H1 (cell line): ENCODE data around the gene ARHGAP15. TPM values are rescaled to one million over a fixed set of nuclear protein-coding genes. Genes with fewer than 3 reads are reported as not detected.

Experiments used
- CTCF ChIA-PET: fragments of 300-600 bp; sonication (Branson Sonifier 250); formaldehyde crosslinking; loops from one replicate; lab custom pipeline; 2021; ENCODE audit not compliant: partially characterized antibody; lab: Charles Lee
- POLR2A ChIA-PET: fragments of 300-600 bp; sonication (Branson Sonifier 250); formaldehyde crosslinking; loops from one replicate; lab custom pipeline; 2021; ENCODE audit warnings: inconsistent platforms; ENCODE audit not compliant: partially characterized antibody; lab: Charles Lee
- DNase-seq, 2 experiments: peaks; one replicate each; pipeline versions ENCODE4 v3.0.0 to v3.0.0-alpha.2; 2010 to 2022; ENCODE audit warnings: low spot score in 2 of 2, low read depth in 1 of 2, mixed read lengths in 1 of 2
- FAIRE-seq: peaks from 2 replicates; lab custom pipeline; 2011; peaks lifted over from hg19 to GRCh38; lab: Jason Lieb, UNC
- H2AFZ ChIP-seq: 2 replicates; pipeline ENCODE4 v1.8.1; 2012; ENCODE audit warnings: low read length, inconsistent platforms
- H2AK5ac ChIP-seq: 2 replicates; pipeline ENCODE4 v1.6.1; 2013; ENCODE audit warnings: low read depth, low read length
- H2BK120ac ChIP-seq: replicated peaks from 2 replicates; pipeline ENCODE3; 2013; ENCODE audit warnings: low read depth, low read length, inconsistent platforms
- H2BK12ac ChIP-seq: 2 replicates; pipeline ENCODE4 v1.6.1; 2013; ENCODE audit warnings: low read depth, low read length
- H2BK15ac ChIP-seq: 2 replicates; pipeline ENCODE4 v1.6.1; 2013; ENCODE audit warnings: low read length
- H2BK20ac ChIP-seq: 2 replicates; pipeline ENCODE4 v1.6.1; 2013; ENCODE audit warnings: low read length
- H2BK5ac ChIP-seq: 2 replicates; pipeline ENCODE4 v1.6.1; 2013; ENCODE audit warnings: low read depth, low read length
- H3K14ac ChIP-seq: 2 replicates; pipeline ENCODE4 v1.6.1; 2013; ENCODE audit warnings: inconsistent platforms; ENCODE audit not compliant: insufficient read length
- H3K18ac ChIP-seq: 2 replicates; pipeline ENCODE4 v1.6.1; 2013; ENCODE audit warnings: low read length; ENCODE audit errors: extremely low read depth
- H3K23ac ChIP-seq: 2 replicates; pipeline ENCODE4 v1.6.1; 2013; ENCODE audit warnings: inconsistent platforms; ENCODE audit not compliant: insufficient read length
- H3K23me2 ChIP-seq: 2 replicates; pipeline ENCODE4 v1.6.1; 2013; ENCODE audit warnings: low read depth, low read length
- H3K27ac ChIP-seq: 2 replicates; pipeline ENCODE4 v1.6.1; 2011; ENCODE audit warnings: low read depth, low read length, inconsistent platforms
- H3K27me3 ChIP-seq, 4 experiments: replicated peaks in 1 of 4; 1 replicate in 1 of 4; 2 replicates in 3 of 4; pipeline versions ENCODE4 v1.6.1 to v1.8.1; 2011 to 2013; ENCODE audit warnings: low read length in 3 of 4, mild to moderate bottlenecking in 3 of 4, inconsistent platforms in 2 of 4, mixed read lengths in 2 of 4, moderate library complexity in 1 of 4; ENCODE audit not compliant: control insufficient read depth in 3 of 4, insufficient read depth in 3 of 4; ENCODE audit errors: extremely low read depth in 1 of 4
- H3K36me3 ChIP-seq, 4 experiments: 2 replicates each; pipeline versions ENCODE4 v1.6.1 to v1.8.1; 2011 to 2013; ENCODE audit warnings: mild to moderate bottlenecking in 4 of 4, low read length in 3 of 4, moderate library complexity in 2 of 4, control low read depth in 1 of 4, inconsistent platforms in 1 of 4; ENCODE audit not compliant: insufficient read depth in 4 of 4, control insufficient read depth in 2 of 4
- H3K4ac ChIP-seq: replicated peaks from 2 replicates; pipeline ENCODE3; 2013; ENCODE audit warnings: low read length, low read depth, mixed read lengths, inconsistent platforms; ENCODE audit not compliant: insufficient read length
- H3K4me1 ChIP-seq, 4 experiments: replicated peaks in 1 of 4; 1 replicate in 1 of 4; 2 replicates in 3 of 4; pipeline versions ENCODE4 v1.6.1 to v1.8.1; 2011 to 2013; ENCODE audit warnings: low read length in 3 of 4, inconsistent platforms in 2 of 4, mixed read lengths in 1 of 4; ENCODE audit not compliant: insufficient read depth in 4 of 4, control insufficient read depth in 3 of 4
- H3K4me2 ChIP-seq, 2 experiments: 2 replicates each; pipeline versions ENCODE4 v1.6.1 to v1.8.1; 2011 to 2013; ENCODE audit warnings: low read depth in 2 of 2, low read length in 2 of 2, control low read depth in 1 of 2, inconsistent platforms in 1 of 2, mild to moderate bottlenecking in 1 of 2; ENCODE audit not compliant: insufficient read depth in 1 of 2
- H3K4me3 ChIP-seq, 4 experiments: fragments of 200-600, 300-600 bp in 1 of 4; sonication (generic), shearing (Covaris generic), sonication (Bioruptor Twin) in 1 of 4; 2 replicates each; pipeline versions ENCODE4 v1.5.1 to v1.8.1; 2011 to 2016; ENCODE audit warnings: low read length in 4 of 4, low read depth in 3 of 4, control low read depth in 2 of 4, inconsistent platforms in 2 of 4, mild to moderate bottlenecking in 2 of 4, mixed read lengths in 1 of 4, moderate library complexity in 1 of 4; ENCODE audit not compliant: insufficient read depth in 2 of 4; ENCODE audit errors: extremely low read depth in 1 of 4
- H3K56ac ChIP-seq: replicated peaks from 2 replicates; pipeline ENCODE3; 2013; ENCODE audit warnings: low read depth, mild to moderate bottlenecking, mixed read lengths, low read length, inconsistent platforms; ENCODE audit not compliant: insufficient read length
- H3K79me1 ChIP-seq: 2 replicates; pipeline ENCODE4 v1.6.1; 2013; ENCODE audit warnings: low read depth, low read length, control low read depth
- H3K79me2 ChIP-seq, 2 experiments: 2 replicates each; pipeline versions ENCODE4 v1.6.1 to v1.8.1; 2012 to 2013; ENCODE audit warnings: low read length in 2 of 2, mild to moderate bottlenecking in 2 of 2, inconsistent platforms in 1 of 2; ENCODE audit not compliant: insufficient read depth in 2 of 2, control insufficient read depth in 1 of 2
- H3K9ac ChIP-seq, 4 experiments: replicated peaks in 1 of 4; 1 replicate in 1 of 4; 2 replicates in 3 of 4; pipeline versions ENCODE4 v1.6.1 to v1.8.1; 2011 to 2013; ENCODE audit warnings: low read depth in 3 of 4, low read length in 3 of 4, control low read depth in 2 of 4, mild to moderate bottlenecking in 2 of 4, moderate library complexity in 2 of 4, inconsistent platforms in 1 of 4; ENCODE audit errors: extremely low read depth in 1 of 4
- H3K9me3 ChIP-seq, 2 experiments: 2 replicates each; pipeline versions ENCODE4 v1.6.1 to v1.8.1; 2012 to 2013; ENCODE audit warnings: mild to moderate bottlenecking in 2 of 2, moderate library complexity in 2 of 2, control low read depth in 1 of 2, inconsistent platforms in 1 of 2, low read depth in 1 of 2, low read length in 1 of 2, mixed read lengths in 1 of 2; ENCODE audit not compliant: insufficient read depth in 2 of 2
- H4K20me1 ChIP-seq, 2 experiments: replicated peaks in 1 of 2; 2 replicates each; pipeline versions ENCODE3 to v1.8.1; 2011 to 2013; ENCODE audit warnings: inconsistent platforms in 2 of 2, low read length in 2 of 2, mild to moderate bottlenecking in 1 of 2; ENCODE audit not compliant: insufficient read depth in 2 of 2, control insufficient read depth in 1 of 2
- H4K5ac ChIP-seq: 2 replicates; pipeline ENCODE4 v1.6.1; 2013; ENCODE audit warnings: low read length, low read depth, mixed read lengths, inconsistent platforms; ENCODE audit not compliant: insufficient read length
- H4K8ac ChIP-seq: 2 replicates; pipeline ENCODE4 v1.8.0; 2013; ENCODE audit warnings: mild to moderate bottlenecking, moderate library complexity, low read length, inconsistent platforms; ENCODE audit not compliant: insufficient read depth; ENCODE audit errors: extremely low read depth
- H4K91ac ChIP-seq: replicated peaks from 2 replicates; pipeline ENCODE3; 2013; ENCODE audit warnings: low read length, mixed read lengths, inconsistent platforms; ENCODE audit not compliant: insufficient read length
- EGR1 ChIP-seq: IDR thresholded peaks from 2 replicates; pipeline ENCODE4 v1.6.1; 2011; ENCODE audit warnings: low read depth, low read length, borderline replicate concordance
- FOSL1 ChIP-seq: IDR thresholded peaks from 2 replicates; pipeline ENCODE4 v1.6.1; 2011; ENCODE audit warnings: mild to moderate bottlenecking, low read depth, low read length, moderate library complexity; ENCODE audit not compliant: insufficient read depth
- GTF2F1 ChIP-seq: IDR thresholded peaks from 2 replicates; pipeline ENCODE4 v1.6.1; 2012; ENCODE audit warnings: low read depth, low read length, improper control_type of control experiment, borderline replicate concordance
- MAFK ChIP-seq: IDR thresholded peaks from 2 replicates; pipeline ENCODE4 v1.6.1; 2012; ENCODE audit warnings: low read depth, mild to moderate bottlenecking, improper control_type of control experiment, low read length
- PHF8 ChIP-seq: fragments of 200-600 bp; sonication (generic); conservative IDR thresholded peaks from 2 replicates; pipeline ENCODE4 v1.7.1; 2012; ENCODE audit warnings: low read depth, mild to moderate bottlenecking, inconsistent platforms, low read length, moderate library complexity
- POLR2A ChIP-seq, 2 experiments: IDR thresholded peaks; 1 replicate in 1 of 2; 2 replicates in 1 of 2; pipeline ENCODE4 v1.6.1; 2011; ENCODE audit warnings: low read depth in 2 of 2, low read length in 2 of 2, mild to moderate bottlenecking in 2 of 2; ENCODE audit errors: control extremely low read depth in 1 of 2
- RAD21 ChIP-seq, 2 experiments: IDR thresholded peaks in 1 of 2; conservative IDR thresholded peaks in 1 of 2; 2 replicates each; pipeline ENCODE4 v1.6.1; 2011; ENCODE audit warnings: low read depth in 2 of 2, low read length in 2 of 2, improper control_type of control experiment in 1 of 2, inconsistent platforms in 1 of 2, mild to moderate bottlenecking in 1 of 2, moderate library complexity in 1 of 2
- SP4 ChIP-seq: IDR thresholded peaks from 2 replicates; pipeline ENCODE4 v1.6.1; 2012; ENCODE audit warnings: low read length, inconsistent platforms
- SRF ChIP-seq: IDR thresholded peaks from 2 replicates; pipeline ENCODE4 v1.6.1; 2011; ENCODE audit warnings: mild to moderate bottlenecking, low read depth, low read length, moderate library complexity
- TAF1 ChIP-seq: IDR thresholded peaks from 2 replicates; pipeline ENCODE4 v1.6.1; 2011; ENCODE audit warnings: mild to moderate bottlenecking, low read depth, low read length
- TEAD4 ChIP-seq: IDR thresholded peaks from 2 replicates; pipeline ENCODE4 v1.6.1; 2012; ENCODE audit warnings: low read depth, low read length, inconsistent platforms, mixed read lengths
- ZNF274 ChIP-seq: IDR thresholded peaks from 2 replicates; pipeline ENCODE4 v1.7.0; 2012; ENCODE audit warnings: low read length, borderline replicate concordance; ENCODE audit errors: extremely low read depth
- WGBS, 2 experiments: shearing (Covaris generic) in 1 of 2; methylation state at CpG; one replicate each; pipeline versions ENCODE4 v1.1.6 to v1.1.7; 2013 to 2015; ENCODE audit warnings: low lambda C conversion rate in 2 of 2, mixed read lengths in 2 of 2, inconsistent platforms in 1 of 2, low coverage in 1 of 2, missing lambda C conversion rate in 1 of 2; ENCODE audit not compliant: insufficient replicate concordance in 2 of 2, insufficient coverage in 1 of 2, insufficient read length in 1 of 2; ENCODE audit errors: extremely low coverage in 1 of 2, missing lambda C conversion rate in 1 of 2; 5-methylcytosine and 5-hydroxymethylcytosine counted together
- polyA plus RNA-seq, 7 experiments: library from polyadenylated mRNA; depleted of rRNA in 3 of 7; stranded (reverse) in 5 of 7; unstranded in 2 of 7; fragments of >200 nt in 5 of 7; fragments of 200-250 nt in 2 of 7; gene quantifications; 1 replicate in 5 of 7; 2 replicates in 1 of 7; 4 replicates in 1 of 7; pipeline versions ENCODE4 v1.2.1 to v1.2.3, GENCODE V29; 2011 to 2013; ENCODE audit warnings: missing spikeins in 2 of 7, mixed read lengths in 2 of 7
- total RNA-seq: library from RNA; stranded (reverse); fragmentation: NEBNext Ultra II Directional; extraction: Animal tissue kit (Norgen Biotek cat#: 25700); gene quantifications from 2 replicates; pipeline ENCODE4 v1.2.1, GENCODE V29; 2021
- TF ChIP-seq, protein P1 (sequence below): IDR thresholded peaks from 2 replicates; pipeline ENCODE4 v1.6.1; 2012; ENCODE audit warnings: low read length, inconsistent platforms

The ARHGAP15 gene
- total and polyA plus RNA-seq, 2 of the 8 experiments (the other 6 are each of a cell fraction or from before 2014, with no cell fraction given), result not detected

DNA sequence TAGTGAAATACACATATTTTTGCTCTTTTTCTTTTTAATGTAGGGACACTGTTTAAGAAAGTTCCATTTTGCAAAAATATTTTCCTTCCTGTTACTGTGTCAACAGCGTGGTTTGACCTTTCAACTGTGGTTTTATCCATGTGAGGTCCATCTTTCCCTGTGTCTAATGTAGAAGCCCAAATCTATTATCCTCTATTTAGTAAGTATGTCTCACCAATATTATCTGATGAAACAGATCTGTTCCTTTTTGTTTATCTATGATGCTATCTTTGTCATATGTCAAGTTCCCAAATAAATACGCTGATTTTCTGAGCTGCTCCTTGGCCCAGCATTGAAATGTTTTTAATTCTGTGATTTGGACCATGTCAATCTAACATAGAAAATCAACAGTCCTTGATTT, 3.5 kb upstream of the ARHGAP15 start:
- POLR2A ChIA-PET, result no interaction called here
- no peak overlapping the region for H2AFZ ChIP-seq
- H4K20me1 ChIP-seq, result no peaks in the 10 kb centered on the region
- H3K18ac ChIP-seq, result no peak overlapping the region
- H2BK12ac ChIP-seq, result no peak overlapping the region
- no peaks in the 10 kb centered on the region for H3K9me3 ChIP-seq
- CTCF ChIA-PET, result interaction anchor here (1.0 to 3.7 kb wide), 3 partner anchors 14 to 97 kb away, joined by 3 to 19 read pairs (median 3); no protein-coding TSS in a partner anchor
- H3K4ac ChIP-seq, result no peak overlapping the region
- H2BK20ac ChIP-seq, result no peak overlapping the region
- no peaks in the 10 kb centered on the region for H3K4me1 ChIP-seq
- WGBS, 2 experiments, result 90% methylated on average over 2 of the region's 2 CpGs; no CpG with 5 or more reads in 1 of the 2 experiments
- H4K8ac ChIP-seq, result no peak overlapping the region
- H3K9ac ChIP-seq, result no peak overlapping the region
- H2BK120ac ChIP-seq, result no peak overlapping the region
- no peaks in the 10 kb centered on the region for H3K79me2 ChIP-seq
- no peaks in the 10 kb centered on the region for H3K79me1 ChIP-seq
- H3K56ac ChIP-seq, result no peak overlapping the region
- FAIRE-seq, result no peak
- no peak for DNase-seq
- H3K36me3 ChIP-seq, result no peaks in the 10 kb centered on the region
- no peak overlapping the region for H2BK15ac ChIP-seq
- no peak overlapping the region for H3K27ac ChIP-seq
- H3K23me2 ChIP-seq, result no peaks in the 10 kb centered on the region
- H2BK5ac ChIP-seq, result no peak overlapping the region
- no peak overlapping the region for H3K23ac ChIP-seq
- H4K91ac ChIP-seq, result no peak overlapping the region
- no peak overlapping the region for H3K4me2 ChIP-seq
- no peak overlapping the region for H4K5ac ChIP-seq
- no peak overlapping the region for H3K14ac ChIP-seq
- TF ChIP-seq, protein P1, sequence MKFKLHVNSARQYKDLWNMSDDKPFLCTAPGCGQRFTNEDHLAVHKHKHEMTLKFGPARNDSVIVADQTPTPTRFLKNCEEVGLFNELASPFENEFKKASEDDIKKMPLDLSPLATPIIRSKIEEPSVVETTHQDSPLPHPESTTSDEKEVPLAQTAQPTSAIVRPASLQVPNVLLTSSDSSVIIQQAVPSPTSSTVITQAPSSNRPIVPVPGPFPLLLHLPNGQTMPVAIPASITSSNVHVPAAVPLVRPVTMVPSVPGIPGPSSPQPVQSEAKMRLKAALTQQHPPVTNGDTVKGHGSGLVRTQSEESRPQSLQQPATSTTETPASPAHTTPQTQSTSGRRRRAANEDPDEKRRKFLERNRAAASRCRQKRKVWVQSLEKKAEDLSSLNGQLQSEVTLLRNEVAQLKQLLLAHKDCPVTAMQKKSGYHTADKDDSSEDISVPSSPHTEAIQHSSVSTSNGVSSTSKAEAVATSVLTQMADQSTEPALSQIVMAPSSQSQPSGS, result no peak
- TF ChIP-seq TAF1 (no peak), ZNF274 (no peak), TEAD4 (no peak), SP4 (no peak), PHF8 (no peak), SRF (no peak), MAFK (no peak), EGR1 (no peak), FOSL1 (no peak), RAD21 (IDR thresholded peaks at IDR 0.05 in 1 of 2, conservative IDR thresholded peaks at IDR 0.05 in 1 of 2; ENCODE audit: low read depth in 2 of 2, low read length in 2 of 2) (no peak), GTF2F1 (no peak), POLR2A (IDR thresholded peaks at IDR 0.05; ENCODE audit: control extremely low read depth in 1 of 2, low read depth in 2 of 2, low read length in 2 of 2) (no peak)
- TF ChIP-seq, all 59 proteins: peak for 0
- Histone ChIP-seq H3K27me3 (peaks cover 0 to 1% (median 0%) of the 10 kb centered on the region in 4 experiments; a peak in 1 of 7 replicates), H3K4me3 (no peak overlapping the region), H2AK5ac (no peak overlapping the region)
